ENCODE data around the gene CDK5.
"Not testable (repeated sequence)": the region's sequence is repeated elsewhere in the genome, so short reads cannot be mapped to it uniquely, and the experiment has no call there.

Gene CDK5

DNA sequence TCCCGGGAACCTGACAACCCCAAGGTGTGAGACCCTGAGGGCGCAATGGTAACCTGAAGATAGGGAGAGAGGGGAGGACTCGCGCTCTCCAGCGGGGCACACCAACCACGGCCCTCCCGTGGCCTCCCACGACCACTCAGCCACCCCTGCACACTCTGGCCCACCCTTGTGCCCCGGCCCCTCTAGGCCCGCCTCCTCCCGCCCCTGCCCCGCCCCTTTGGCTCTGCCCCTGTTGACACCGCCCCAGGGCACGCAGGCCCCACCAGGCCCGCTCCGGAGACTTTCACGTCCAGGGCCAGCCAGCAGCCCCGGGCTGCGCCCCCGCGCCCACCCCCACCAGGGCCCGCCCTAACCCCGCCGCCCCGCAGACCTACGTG is 44.4 kb downstream of the CDK5 start:
- DNase-seq, result no peak

DNA sequence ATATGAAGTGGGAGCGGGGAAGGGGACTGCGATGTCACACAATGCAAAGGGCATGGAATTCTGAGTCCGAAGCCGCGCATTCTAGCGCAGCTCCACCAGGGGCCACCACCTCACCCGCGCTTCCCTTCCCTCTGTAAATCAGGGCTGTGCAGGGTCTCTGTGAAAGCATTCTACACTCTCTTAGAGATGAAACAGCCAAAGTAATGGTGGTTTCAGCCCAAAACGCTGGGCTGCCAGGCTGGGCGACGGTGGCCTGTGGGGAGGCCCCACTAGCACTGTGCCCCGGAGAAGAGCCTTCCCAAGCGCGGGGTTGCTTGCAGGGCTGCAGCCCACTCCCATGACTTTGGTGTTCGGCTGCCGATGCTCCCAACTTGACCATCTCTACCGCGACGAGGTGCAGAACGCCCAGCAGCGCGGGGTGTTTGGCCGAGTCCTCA is 44.8 kb downstream of the CDK5 start:
- DNase-seq, result no peak

DNA sequence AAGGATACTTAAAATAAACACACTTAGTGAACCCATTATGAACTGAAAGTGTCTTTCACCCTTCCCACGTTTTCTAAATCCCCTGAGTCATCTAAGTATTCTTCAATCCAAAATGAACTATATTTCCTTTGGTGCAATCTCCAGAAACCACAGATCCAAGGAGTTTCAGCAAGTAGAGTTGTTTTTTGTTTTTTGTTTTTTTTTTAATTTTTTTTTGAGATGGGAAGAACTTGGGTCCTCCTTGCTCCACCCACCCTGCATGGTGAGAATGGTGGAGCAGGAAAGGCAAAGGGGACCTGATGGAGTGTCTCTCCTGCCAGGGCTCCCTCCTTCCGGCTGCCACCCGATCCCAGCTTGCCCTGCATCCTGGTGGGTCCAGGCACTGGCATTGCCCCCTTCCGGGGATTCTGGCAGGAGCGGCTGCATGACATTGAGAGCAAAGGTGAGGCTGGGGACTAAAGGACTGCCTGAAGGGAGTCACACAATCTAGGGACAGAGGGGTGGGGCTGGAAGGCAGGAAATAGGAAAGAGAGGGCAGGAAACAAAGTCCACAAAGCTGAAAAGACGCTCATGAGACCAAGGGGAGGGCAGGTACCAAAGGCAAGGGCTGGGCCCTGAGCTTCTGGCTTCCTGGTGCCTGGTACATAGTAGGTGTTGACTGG is 45.5 kb downstream of the CDK5 start:
- no peak for DNase-seq

DNA sequence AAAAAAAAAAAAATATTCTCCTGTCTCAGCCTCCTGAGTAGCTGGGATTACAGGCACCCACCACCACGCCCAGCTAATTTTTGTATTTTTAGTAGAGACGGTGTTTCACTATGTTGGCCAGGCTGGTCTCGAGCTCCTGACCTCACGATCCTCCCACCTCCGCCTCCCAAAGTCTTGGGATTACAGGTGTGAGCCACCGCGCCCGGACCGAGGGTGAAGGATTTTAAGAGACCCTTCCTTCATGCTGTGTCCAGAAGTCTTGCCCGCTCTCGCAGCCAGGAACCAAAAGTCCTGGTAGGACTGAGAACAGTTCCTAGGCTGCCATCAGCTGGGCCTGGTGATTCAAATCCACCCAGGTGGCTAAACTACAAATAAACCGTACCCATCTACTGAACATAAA is 46.1 kb downstream of the CDK5 start:
- not testable (repeated sequence) for DNase-seq

DNA sequence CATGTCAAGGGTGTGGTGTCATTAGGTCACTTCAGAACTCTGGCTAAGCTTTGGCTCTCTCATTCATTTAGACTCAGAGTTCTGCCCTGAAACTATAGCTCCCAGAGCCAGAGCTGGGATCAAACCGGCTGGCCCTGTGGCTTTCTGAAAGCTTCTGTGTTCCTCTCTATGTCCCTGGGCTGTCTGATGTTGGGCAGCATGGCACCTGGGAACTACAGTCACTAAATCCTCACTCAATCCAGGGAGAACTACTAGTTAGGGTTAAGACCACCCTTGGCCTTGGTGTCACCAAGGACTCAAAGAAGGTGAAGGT is 46.6 kb downstream of the CDK5 start:
- no peak for DNase-seq

DNA sequence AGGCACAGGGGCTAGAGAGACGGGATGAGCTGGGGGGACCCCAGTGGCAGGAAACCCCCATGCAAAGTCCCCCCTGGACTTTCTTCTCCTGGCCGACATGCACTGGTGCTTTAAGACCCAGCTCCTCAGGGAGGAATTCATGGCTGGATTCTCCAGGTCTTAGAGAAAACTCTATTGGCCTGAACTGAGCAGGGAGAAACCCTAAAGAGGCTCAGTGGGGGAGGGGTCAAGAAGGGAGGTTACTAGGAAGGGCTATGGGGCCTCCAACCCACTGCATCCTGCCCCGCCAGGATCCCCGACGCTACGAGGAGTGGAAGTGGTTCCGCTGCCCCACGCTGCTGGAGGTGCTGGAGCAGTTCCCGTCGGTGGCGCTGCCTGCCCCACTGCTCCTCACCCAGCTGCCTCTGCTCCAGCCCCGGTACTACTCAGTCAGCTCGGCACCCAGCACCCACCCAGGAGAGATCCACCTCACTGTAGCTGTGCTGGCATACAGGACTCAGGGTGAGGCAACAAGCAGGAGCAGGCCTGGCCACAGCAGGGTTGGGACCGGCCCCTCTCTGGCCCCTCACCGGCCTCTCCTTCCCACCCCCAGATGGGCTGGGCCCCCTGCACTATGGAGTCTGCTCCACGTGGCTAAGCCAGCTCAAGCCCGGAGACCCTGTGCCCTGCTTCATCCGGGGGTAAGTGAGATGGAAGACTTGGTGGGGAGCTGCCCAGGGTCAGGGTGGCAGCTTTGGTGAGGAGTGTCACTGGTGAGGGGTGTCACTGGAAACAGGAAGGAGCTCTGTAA is 47.2 kb downstream of the CDK5 start:
- peak; percentile 57 to 64 for DNase-seq

DNA sequence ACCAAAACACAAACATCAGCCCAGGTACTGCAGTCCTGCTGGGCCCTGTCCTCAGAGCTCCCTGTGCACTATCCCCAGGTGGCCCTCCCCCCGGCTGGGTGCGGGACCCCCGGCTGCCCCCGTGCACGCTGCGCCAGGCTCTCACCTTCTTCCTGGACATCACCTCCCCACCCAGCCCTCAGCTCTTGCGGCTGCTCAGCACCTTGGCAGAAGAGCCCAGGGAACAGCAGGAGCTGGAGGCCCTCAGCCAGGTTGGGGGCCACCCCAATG is 47.7 kb downstream of the CDK5 start:
- no peak for DNase-seq

DNA sequence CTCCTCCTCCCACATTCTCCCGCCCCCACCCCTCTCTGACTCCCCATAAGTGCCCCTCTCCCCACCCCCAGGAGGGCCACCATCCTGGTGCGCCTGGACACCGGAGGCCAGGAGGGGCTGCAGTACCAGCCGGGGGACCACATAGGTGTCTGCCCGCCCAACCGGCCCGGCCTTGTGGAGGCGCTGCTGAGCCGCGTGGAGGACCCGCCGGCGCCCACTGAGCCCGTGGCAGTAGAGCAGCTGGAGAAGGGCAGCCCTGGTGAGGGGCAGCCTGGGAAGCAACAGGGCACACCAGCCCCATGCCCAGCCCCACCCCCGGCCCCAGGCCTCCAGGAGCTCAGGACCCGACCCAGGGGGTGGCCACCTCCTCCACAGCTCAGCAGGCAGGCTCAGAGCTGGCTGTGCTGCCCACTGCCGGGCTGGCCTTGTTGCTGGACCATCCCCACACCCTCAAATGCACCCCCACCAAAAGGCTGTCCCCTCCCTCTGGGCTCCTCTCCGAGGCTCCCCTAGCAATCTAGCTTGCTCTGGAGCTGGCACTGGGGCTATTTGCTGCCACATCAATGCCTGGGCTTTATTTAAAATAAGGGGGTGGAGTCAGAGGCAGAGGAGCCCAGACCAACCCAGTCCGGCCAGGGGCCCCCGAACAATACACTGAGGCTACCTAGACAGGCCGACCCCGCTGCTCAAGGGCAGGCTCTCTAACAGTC is 48.2 kb downstream of the CDK5 start:
- DNase-seq, result no peak

DNA sequence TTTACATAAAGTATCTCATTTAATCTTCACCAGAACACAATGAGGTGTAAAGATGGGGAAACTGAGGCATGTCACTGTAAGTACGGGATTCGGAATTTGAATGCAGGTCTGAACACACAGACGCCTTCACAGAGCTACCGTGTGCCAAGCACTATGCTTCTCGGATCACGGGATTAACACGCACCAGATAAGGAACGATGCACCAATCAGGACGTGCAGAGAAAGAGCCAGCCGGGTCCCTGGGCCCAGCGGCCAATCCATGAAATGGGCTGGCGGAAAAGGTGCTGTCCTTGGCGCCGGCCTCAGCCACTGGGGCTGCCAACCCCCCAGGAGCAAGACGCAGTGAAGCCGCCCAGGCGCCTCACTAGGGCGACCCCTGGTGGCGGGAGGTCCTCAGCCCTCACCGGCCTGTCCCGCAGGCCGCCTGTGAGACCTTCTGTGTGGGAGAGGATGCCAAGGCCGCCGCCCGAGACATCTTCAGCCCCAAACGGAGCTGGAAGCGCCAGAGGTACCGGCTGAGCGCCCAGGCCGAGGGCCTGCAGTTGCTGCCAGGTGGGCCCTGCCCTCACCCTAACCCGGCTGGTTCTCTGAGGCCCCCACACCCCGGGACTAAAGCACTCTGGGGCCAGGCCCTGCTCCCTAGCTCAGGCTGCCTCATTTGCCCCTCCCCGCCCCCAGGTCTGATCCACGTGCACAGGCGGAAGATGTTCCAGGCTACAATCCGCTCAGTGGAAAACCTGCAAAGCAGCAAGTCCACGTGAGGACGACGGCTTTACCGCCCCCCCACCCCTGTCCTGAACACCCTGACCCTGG is 49.0 kb downstream of the CDK5 start:
- peak; percentile 86 to 89 for DNase-seq

DNA sequence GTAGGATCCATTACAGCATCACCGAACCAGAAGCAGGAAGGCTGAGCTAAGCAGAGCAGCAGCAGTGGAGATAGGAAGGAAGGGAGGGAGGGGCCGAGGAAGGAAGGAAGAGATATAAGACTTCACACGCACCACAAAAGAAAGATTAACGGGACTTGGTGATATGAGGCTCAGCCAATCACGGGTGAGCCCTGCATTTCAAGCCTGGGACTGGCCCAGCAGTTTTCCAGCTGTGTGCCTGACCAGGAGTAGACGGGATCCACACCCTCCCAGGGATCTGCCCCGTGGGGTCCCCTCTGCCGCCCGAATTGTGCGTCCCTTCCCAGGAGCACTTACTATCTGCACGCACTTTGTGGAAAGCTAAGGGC is 49.6 kb downstream of the CDK5 start:
- DNase-seq, result no peak

DNA sequence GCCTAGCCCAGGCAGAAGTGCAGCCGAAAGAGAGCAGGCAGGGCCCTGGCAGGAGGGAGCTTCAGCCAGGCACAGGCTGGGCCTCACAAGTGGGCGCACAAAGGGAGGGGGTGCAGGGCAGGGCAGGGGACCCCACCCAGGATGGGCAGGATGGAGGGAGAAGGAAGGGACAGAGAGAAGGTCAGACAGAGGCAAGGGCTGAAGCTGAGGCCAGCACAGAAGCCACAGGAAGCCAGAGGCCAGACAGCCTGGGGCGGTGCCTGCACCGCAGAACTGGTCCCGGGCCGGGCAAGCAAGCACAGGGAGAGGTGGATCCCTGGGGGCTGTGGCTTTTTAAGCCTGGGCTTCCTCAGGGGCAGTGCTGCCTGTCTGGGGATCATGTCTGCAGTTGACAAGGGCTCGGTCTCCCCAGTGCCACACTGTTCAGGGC is 50.2 kb downstream of the CDK5 start:
- DNase-seq, result no peak

DNA sequence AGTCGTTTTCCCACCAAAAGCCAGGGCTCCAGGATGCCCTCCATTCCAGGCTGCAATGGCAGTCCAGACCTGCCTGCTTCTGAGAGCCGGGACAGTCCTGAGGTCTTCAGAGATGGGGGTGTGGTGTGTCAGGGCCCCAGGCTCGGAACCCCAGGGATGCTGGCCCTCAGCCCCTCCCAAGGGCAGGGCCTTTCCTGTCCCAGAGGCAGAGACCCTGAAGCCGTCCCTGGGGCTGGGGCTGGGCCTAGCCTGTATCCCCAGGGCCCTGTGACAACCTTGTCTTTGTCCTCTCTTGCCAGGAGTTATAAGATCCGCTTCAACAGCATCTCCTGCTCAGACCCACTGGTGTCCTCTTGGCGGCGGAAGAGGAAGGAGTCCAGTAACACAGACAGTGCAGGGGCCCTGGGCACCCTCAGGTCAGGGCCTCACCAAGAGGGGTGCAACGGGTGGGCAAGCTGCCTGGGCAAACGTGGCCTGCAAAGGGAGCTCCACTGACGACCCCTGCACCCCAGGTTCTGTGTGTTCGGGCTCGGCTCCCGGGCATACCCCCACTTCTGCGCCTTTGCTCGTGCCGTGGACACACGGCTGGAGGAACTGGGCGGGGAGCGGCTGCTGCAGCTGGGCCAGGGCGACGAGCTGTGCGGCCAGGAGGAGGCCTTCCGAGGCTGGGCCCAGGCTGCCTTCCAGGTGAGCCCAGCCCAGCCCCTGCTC is 51.0 kb downstream of the CDK5 start:
- no peak for DNase-seq

DNA sequence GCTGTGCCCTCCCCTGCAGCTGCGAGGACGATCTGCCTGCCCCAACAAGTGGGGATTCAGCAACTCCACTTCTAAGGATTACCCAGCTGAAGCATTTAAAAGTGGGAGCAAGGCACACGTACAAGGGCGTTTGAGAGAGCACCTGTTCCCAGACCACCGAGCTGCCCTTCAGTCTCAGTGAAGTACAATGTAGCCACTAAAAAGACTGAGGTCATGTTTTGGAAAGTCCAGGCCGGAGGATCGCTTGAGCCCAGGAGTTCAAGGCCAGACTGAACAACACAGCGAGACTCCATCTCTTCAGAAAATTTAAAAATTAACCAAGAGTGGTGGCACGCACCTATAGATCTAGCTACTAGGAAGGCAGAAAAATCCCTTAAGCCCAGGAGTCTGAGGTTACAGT is 52.1 kb downstream of the CDK5 start:
- DNase-seq, result no peak
